Measurements from ENCODE around the gene LDLRAD2.

- no peak for TF ChIP-seq POLR2A (IDR thresholded peaks at IDR 0.05; ENCODE audit: low read depth, low read length)
- no peak for TF ChIP-seq POLR2AphosphoS5 (IDR thresholded peaks at IDR 0.05; ENCODE audit: low read depth, low read length)
These were observed 54.6 kb downstream of the LDLRAD2 start for GRCh38 chr1:21866707-21867043.
